ENCODE measurements around the gene DCAF11.

The DCAF11 gene

GRCh38 chr14:24078146-24078545 lies 36.4 kb upstream of the DCAF11 start:
- no peak overlapping the region for H3K4me3 ChIP-seq (ENCODE audit: low read depth, low read length)

GRCh38 chr14:24079491-24080141 lies 35.0 kb upstream of the DCAF11 start:
- no peak overlapping the region for H3K4me3 ChIP-seq (ENCODE audit: low read depth, low read length)

- no peak overlapping the region for H3K4me3 ChIP-seq (ENCODE audit: low read depth, low read length)
Observed at GRCh38 chr14:24080142-24080530, 34.4 kb upstream of the DCAF11 start.

GRCh38 chr14:24080888-24081738 lies 33.5 kb upstream of the DCAF11 start:
- H3K4me3 ChIP-seq (ENCODE audit: low read depth, low read length) = peak overlapping the region; percentile 60

- peak overlapping the region; percentile 60 for H3K4me3 ChIP-seq (ENCODE audit: low read depth, low read length)
Observed at GRCh38 chr14:24081739-24082211, 32.8 kb upstream of the DCAF11 start.

GRCh38 chr14:24082411-24083080 lies 32.0 kb upstream of the DCAF11 start:
- H3K4me3 ChIP-seq (ENCODE audit: low read depth, low read length) = no peak overlapping the region

- no peak overlapping the region for H3K4me3 ChIP-seq (ENCODE audit: low read depth, low read length)
Observed at GRCh38 chr14:24083462-24083861, 31.1 kb upstream of the DCAF11 start.

GRCh38 chr14:24084440-24084839 lies 30.1 kb upstream of the DCAF11 start:
- H3K4me3 ChIP-seq (ENCODE audit: low read depth, low read length) = no peak overlapping the region

- no peak overlapping the region for H3K4me3 ChIP-seq (ENCODE audit: low read depth, low read length)
Observed at GRCh38 chr14:24085215-24085614, 29.4 kb upstream of the DCAF11 start.

- H3K4me3 ChIP-seq (ENCODE audit: low read depth, low read length) = no peak overlapping the region
Observed at GRCh38 chr14:24086193-24086955, 28.2 kb upstream of the DCAF11 start.

- no peak overlapping the region for H3K4me3 ChIP-seq (ENCODE audit: low read depth, low read length)
Observed at GRCh38 chr14:24087004-24087403, 27.6 kb upstream of the DCAF11 start.

GRCh38 chr14:24088095-24088494 lies 26.5 kb upstream of the DCAF11 start:
- H3K4me3 ChIP-seq (ENCODE audit: low read depth, low read length) = no peak overlapping the region

GRCh38 chr14:24089890-24090289 lies 24.7 kb upstream of the DCAF11 start:
- H3K4me3 ChIP-seq (ENCODE audit: low read depth, low read length) = no peak overlapping the region

- no peak overlapping the region for H3K4me3 ChIP-seq (ENCODE audit: low read depth, low read length)
Observed at GRCh38 chr14:24092110-24092504, 22.5 kb upstream of the DCAF11 start.

GRCh38 chr14:24092505-24093206 lies 21.9 kb upstream of the DCAF11 start:
- H3K4me3 ChIP-seq (ENCODE audit: low read depth, low read length) = no peak overlapping the region

- H3K4me3 ChIP-seq (ENCODE audit: low read depth, low read length) = peak overlapping the region; percentile 4
Observed at GRCh38 chr14:24093207-24093900, 21.2 kb upstream of the DCAF11 start.

GRCh38 chr14:24093901-24094840 lies 20.4 kb upstream of the DCAF11 start, which contains the start of gene PCK2:
Gene PCK2, plus strand, starts transcription at chr14:24094311. Its CDS starts 95 bp downstream, at chr14:24094406.
- peak within 1 kb of the TSS; percentile 92 for H3K4me3 ChIP-seq (ENCODE audit: low read depth, low read length)

GRCh38 chr14:24094841-24095270 lies 19.7 kb upstream of the DCAF11 start:
- peak overlapping the region; percentile 92 for H3K4me3 ChIP-seq (ENCODE audit: low read depth, low read length)

Data from iPS-11a (cell line).